Ishikawa (cell line): ENCODE results near the gene COL4A2.

Experiments
- CREB1 ChIP-seq: IDR thresholded peaks from 2 replicates; pipeline ENCODE4 v1.6.1; 2012; ENCODE audit warnings: low read depth
- EP300 ChIP-seq: IDR thresholded peaks from 2 replicates; pipeline ENCODE4 v1.6.1; 2012; ENCODE audit warnings: borderline replicate concordance
- FOXM1 ChIP-seq: IDR thresholded peaks from 2 replicates; pipeline ENCODE4 v1.6.1; 2012; ENCODE audit warnings: low read depth, borderline replicate concordance
- MAX ChIP-seq: IDR thresholded peaks from 2 replicates; pipeline ENCODE4 v1.6.1; 2012
- NFIC ChIP-seq: IDR thresholded peaks from 2 replicates; pipeline ENCODE4 v1.6.1; 2012
- RAD21 ChIP-seq: IDR thresholded peaks from 2 replicates; pipeline ENCODE4 v1.6.1; 2012; ENCODE audit warnings: low read depth
- TAF1 ChIP-seq: IDR thresholded peaks from 2 replicates; pipeline ENCODE4 v1.6.1; 2012; ENCODE audit warnings: low read depth, mild to moderate bottlenecking
- YY1 ChIP-seq: IDR thresholded peaks from 2 replicates; pipeline ENCODE4 v1.6.1; 2012; ENCODE audit warnings: low read depth

- no peak for TF ChIP-seq CREB1
- no peak for TF ChIP-seq TAF1
- TF ChIP-seq NFIC, result no peak
- no peak for TF ChIP-seq FOXM1
- TF ChIP-seq EP300, result no peak
- TF ChIP-seq RAD21, result no peak
- TF ChIP-seq MAX, result no peak
- TF ChIP-seq YY1, result no peak
These were observed 32.2 kb downstream of the COL4A2 start for GRCh38 chr13:110339263-110339662.
